Ammon's horn (tissue), 1 donor: ENCODE measurements around the gene GRAP2.

Experiments
- DNase-seq: peaks from one replicate; pipeline ENCODE4 v3.0.0-alpha.2; 2016; ENCODE audit warnings: low spot score

Gene GRAP2

GRCh38 chr22:39994566-39995392 is 93.9 kb downstream of the GRAP2 start, which contains the start of gene FAM83F:
Gene FAM83F (plus strand): TSS chr22:39994954. CDS start chr22:39995043, 89 bp downstream.
- DNase-seq = no peak

- no peak for DNase-seq
Observed at GRCh38 chr22:39995393-39996252, 94.7 kb downstream of the GRAP2 start.

GRCh38 chr22:39996732-39997131 is 95.8 kb downstream of the GRAP2 start:
- no peak for DNase-seq

- no peak for DNase-seq
Observed at GRCh38 chr22:39997421-39997820, 96.5 kb downstream of the GRAP2 start.

- no peak for DNase-seq
Observed at GRCh38 chr22:39997939-39998726, 97.2 kb downstream of the GRAP2 start.

GRCh38 chr22:39999144-39999757 is 98.4 kb downstream of the GRAP2 start:
- no peak for DNase-seq

GRCh38 chr22:40000171-40000570 is 99.3 kb downstream of the GRAP2 start:
- DNase-seq = no peak

GRCh38 chr22:40001106-40001505 is 100.2 kb downstream of the GRAP2 start:
- DNase-seq = no peak

- no peak for DNase-seq
Observed at GRCh38 chr22:40001800-40002577, 101.1 kb downstream of the GRAP2 start.

- no peak for DNase-seq
Observed at GRCh38 chr22:40002935-40003715, 102.2 kb downstream of the GRAP2 start.

- DNase-seq = no peak
Observed at GRCh38 chr22:40004836-40005235, 104.0 kb downstream of the GRAP2 start.

GRCh38 chr22:40006641-40007040 is 105.8 kb downstream of the GRAP2 start:
- no peak for DNase-seq

- DNase-seq = no peak
Observed at GRCh38 chr22:40007853-40008710, 107.2 kb downstream of the GRAP2 start.

- no peak for DNase-seq
Observed at GRCh38 chr22:40008726-40009291, 107.9 kb downstream of the GRAP2 start.

GRCh38 chr22:40009292-40009774 is 108.4 kb downstream of the GRAP2 start:
- no peak for DNase-seq

GRCh38 chr22:40009951-40010671 is 109.2 kb downstream of the GRAP2 start:
- DNase-seq = no peak

GRCh38 chr22:40010746-40011145 is 109.9 kb downstream of the GRAP2 start:
- DNase-seq = no peak
